Stimulated activated naive CD8-positive, alpha-beta T cell treated with anti-CD3 and anti-CD28 coated beads, Interleukin-15, amount 100 ng/mL, for 72 hours (primary cell): ENCODE measurements around the gene KRT81.
"Not testable (repeated sequence)": the region's sequence is repeated elsewhere in the genome, so short reads cannot be mapped to it uniquely, and the experiment has no call there.

Source experiments
- ATAC-seq: fragments of 150-1000 bp; cut with Tn5 transposase; 2 replicates; pipeline ENCODE4 v1.10.0; 2021; ENCODE audit warnings: mild to moderate bottlenecking, moderate library complexity
- DNase-seq, 2 donors: peaks; one replicate each; pipeline ENCODE4 v3.0.0; 2021 to 2022
- H3K27ac Mint-ChIP-seq, 2 donors: one replicate each; pipeline ENCODE4 v1.8.0; 2022; ENCODE audit warnings: mild to moderate bottlenecking in 2 of 2, mixed read lengths in 2 of 2, moderate library complexity in 2 of 2
- H3K27me3 Mint-ChIP-seq: one replicate; pipeline ENCODE4 v1.8.0; 2022; ENCODE audit warnings: mixed read lengths
- H3K4me1 Mint-ChIP-seq: one replicate; pipeline ENCODE4 v1.8.0; 2022; ENCODE audit warnings: mild to moderate bottlenecking, mixed read lengths
- H3K4me3 Mint-ChIP-seq, 2 donors: one replicate each; pipeline ENCODE4 v1.8.0; 2022; ENCODE audit warnings: mild to moderate bottlenecking in 2 of 2, mixed read lengths in 2 of 2, moderate library complexity in 1 of 2
- H3K9me3 Mint-ChIP-seq, 2 donors: one replicate each; pipeline ENCODE4 v1.8.0; 2022; ENCODE audit warnings: mixed read lengths in 2 of 2

KRT81 gene

GRCh38 chr12:52308806-52309425, 17.6 kb upstream of the KRT81 start:
- Mint-ChIP-seq H3K9me3 (no peaks in the 10 kb centered on the region), H3K4me3 (peak overlapping the region; percentile 57 to 78), H3K4me1 (peaks cover 34% of the 10 kb centered on the region), H3K27ac (no peak overlapping the region), H3K27me3 (peaks cover 88% of the 10 kb centered on the region)
- no peak for DNase-seq
- ATAC-seq = no peak

GRCh38 chr12:52307836-52308805, 16.8 kb upstream of the KRT81 start:
- no peaks in the 10 kb centered on the region for H3K9me3 Mint-ChIP-seq
- H3K27me3 Mint-ChIP-seq = peaks cover 85% of the 10 kb centered on the region
- peak; percentile 51 to 59 for DNase-seq
- ATAC-seq = peak; percentile 85
- peak overlapping the region; percentile 57 to 78 for H3K4me3 Mint-ChIP-seq
- peaks cover 34% of the 10 kb centered on the region for H3K4me1 Mint-ChIP-seq
- no peak overlapping the region for H3K27ac Mint-ChIP-seq

GRCh38 chr12:52306731-52307130, 15.4 kb upstream of the KRT81 start:
- Mint-ChIP-seq H3K27ac (no peak overlapping the region), H3K9me3 (no peaks in the 10 kb centered on the region), H3K27me3 (peaks cover 71% of the 10 kb centered on the region), H3K4me3 (no peak overlapping the region), H3K4me1 (peaks cover 34% of the 10 kb centered on the region)
- ATAC-seq (no peak), DNase-seq (no peak)

- Mint-ChIP-seq H3K4me1 (peaks cover 34% of the 10 kb centered on the region), H3K4me3 (no peak overlapping the region), H3K27ac (no peak overlapping the region), H3K27me3 (peaks cover 65% of the 10 kb centered on the region), H3K9me3 (no peaks in the 10 kb centered on the region)
- DNase-seq (no peak), ATAC-seq (no peak)
Measured at GRCh38 chr12:52305921-52306705, 14.8 kb upstream of the KRT81 start.

GRCh38 chr12:52304941-52305411, 13.6 kb upstream of the KRT81 start:
- ATAC-seq (peak; percentile 84), DNase-seq (peak; percentile 31 to 37)
- not testable (repeated sequence) for H3K9me3 Mint-ChIP-seq, H3K27ac Mint-ChIP-seq, H3K4me3 Mint-ChIP-seq
- peaks cover 34% of the 10 kb centered on the region for H3K4me1 Mint-ChIP-seq
- H3K27me3 Mint-ChIP-seq = peaks cover 54% of the 10 kb centered on the region

- not testable (repeated sequence) for ATAC-seq, DNase-seq, H3K9me3 Mint-ChIP-seq, H3K27ac Mint-ChIP-seq, H3K4me3 Mint-ChIP-seq
- Mint-ChIP-seq H3K27me3 (peaks cover 46% of the 10 kb centered on the region), H3K4me1 (peaks cover 21% of the 10 kb centered on the region)
Measured at GRCh38 chr12:52302242-52302914, 11.0 kb upstream of the KRT81 start.

- H3K27me3 Mint-ChIP-seq = peaks cover 46% of the 10 kb centered on the region
- H3K27ac Mint-ChIP-seq = not testable (repeated sequence)
Measured at GRCh38 chr12:52301721-52302120, 10.4 kb upstream of the KRT81 start.

GRCh38 chr12:52300796-52301691, 9.7 kb upstream of the KRT81 start:
- DNase-seq = no peak
- Mint-ChIP-seq H3K4me1 (peaks cover 20% of the 10 kb centered on the region), H3K9me3 (no peaks in the 10 kb centered on the region), H3K4me3 (no peak overlapping the region), H3K27ac (no peak overlapping the region), H3K27me3 (peaks cover 40% of the 10 kb centered on the region)
- ATAC-seq = no peak

More at GRCh38 chr12:52301721-52302120, 10.4 kb upstream of the KRT81 start:
- H3K4me1 Mint-ChIP-seq = peaks cover 21% of the 10 kb centered on the region
- not testable (repeated sequence) for DNase-seq, H3K9me3 Mint-ChIP-seq, ATAC-seq, H3K4me3 Mint-ChIP-seq

GRCh38 chr12:52298677-52299190, 7.4 kb upstream of the KRT81 start:
- DNase-seq = no peak
- no peak for ATAC-seq
- peaks cover 26% of the 10 kb centered on the region for H3K27me3 Mint-ChIP-seq
- H3K27ac Mint-ChIP-seq = no peak overlapping the region
- H3K9me3 Mint-ChIP-seq = no peaks in the 10 kb centered on the region
- H3K4me1 Mint-ChIP-seq = no peaks in the 10 kb centered on the region
- no peak overlapping the region for H3K4me3 Mint-ChIP-seq

- ATAC-seq (no peak), DNase-seq (no peak)
- Mint-ChIP-seq H3K4me3 (no peak overlapping the region), H3K9me3 (no peaks in the 10 kb centered on the region), H3K4me1 (no peaks in the 10 kb centered on the region), H3K27me3 (peaks cover 28% of the 10 kb centered on the region), H3K27ac (no peak overlapping the region)
Measured at GRCh38 chr12:52296572-52297215, 5.4 kb upstream of the KRT81 start.

GRCh38 chr12:52295663-52296062, 4.3 kb upstream of the KRT81 start:
- H3K9me3 Mint-ChIP-seq = no peaks in the 10 kb centered on the region
- H3K27ac Mint-ChIP-seq = peak overlapping the region in 1 of 2 donors; percentile 11
- ATAC-seq (no peak), DNase-seq (no peak)
- no peak overlapping the region for H3K4me3 Mint-ChIP-seq
- H3K4me1 Mint-ChIP-seq = no peaks in the 10 kb centered on the region
- H3K27me3 Mint-ChIP-seq = peaks cover 33% of the 10 kb centered on the region

GRCh38 chr12:52294803-52295202, 3.5 kb upstream of the KRT81 start:
- ATAC-seq (peak; percentile 61), DNase-seq (no peak)
- Mint-ChIP-seq H3K4me3 (no peak overlapping the region), H3K27me3 (peaks cover 31% of the 10 kb centered on the region), H3K9me3 (no peaks in the 10 kb centered on the region), H3K4me1 (no peaks in the 10 kb centered on the region), H3K27ac (no peak overlapping the region)

GRCh38 chr12:52293926-52294325, 2.6 kb upstream of the KRT81 start:
- Mint-ChIP-seq H3K4me1 (no peaks in the 10 kb centered on the region), H3K27ac (peak overlapping the region in 1 of 2 donors; percentile 37), H3K9me3 (no peaks in the 10 kb centered on the region), H3K27me3 (peaks cover 22% of the 10 kb centered on the region), H3K4me3 (no peak overlapping the region)
- DNase-seq (no peak), ATAC-seq (no peak)
